22Rv1 (cell line): Measurements from ENCODE around the gene FBN1.

Source experiments
- CTCF ChIP-seq: fragments of 450-650 bp; IDR thresholded peaks from 2 replicates; pipeline ENCODE4 v1.5.1; 2017; ENCODE audit warnings: mild to moderate bottlenecking
- ZFX ChIP-seq: fragments of 450-650 bp; IDR thresholded peaks from 2 replicates; pipeline ENCODE4 v1.6.1; 2017; ENCODE audit warnings: antibody characterized with exemption, borderline replicate concordance

- no peak for TF ChIP-seq CTCF
- no peak for TF ChIP-seq ZFX
Observed at GRCh38 chr15:48498828-48499227, 146.7 kb downstream of the FBN1 start.
